GM12892 (cell line): ENCODE data around the gene PRR36.
"Not testable (repeated sequence)": the region's sequence is repeated elsewhere in the genome, so short reads cannot be mapped to it uniquely, and the experiment has no call there.

Source experiments
- DNase-seq: peaks from one replicate; pipeline ENCODE4 v3.0.0; 2011; ENCODE audit not compliant: insufficient read length
- FAIRE-seq: peaks from 2 replicates; lab custom pipeline; 2011; peaks lifted over from hg19 to GRCh38; lab: Jason Lieb, UNC
- POLR2A ChIP-seq: IDR thresholded peaks from 2 replicates; pipeline ENCODE4 v1.6.1; 2011; ENCODE audit warnings: low read depth, low read length, control low read depth
- POLR2AphosphoS5 ChIP-seq: IDR thresholded peaks from 2 replicates; pipeline ENCODE4 v1.6.1; 2011; ENCODE audit warnings: low read depth, low read length, control low read depth
- TAF1 ChIP-seq: IDR thresholded peaks from 2 replicates; pipeline ENCODE4 v1.6.1; 2011; ENCODE audit warnings: low read depth, mild to moderate bottlenecking, control low read depth, low read length, borderline replicate concordance

Gene PRR36

GRCh38 chr19:7859831-7860713 is 14.1 kb downstream of the PRR36 start:
- no peak for DNase-seq
- TF ChIP-seq POLR2A: no peak
- TF ChIP-seq TAF1: no peak
- no peak for TF ChIP-seq POLR2AphosphoS5
- no peak for FAIRE-seq

- DNase-seq, FAIRE-seq: not testable (repeated sequence)
These were observed 15.1 kb downstream of the PRR36 start for GRCh38 chr19:7859087-7859486.

GRCh38 chr19:7858109-7858770 is 15.9 kb downstream of the PRR36 start:
- no peak for TF ChIP-seq TAF1
- TF ChIP-seq POLR2A: no peak
- no peak for TF ChIP-seq POLR2AphosphoS5
- FAIRE-seq (no peak), DNase-seq (no peak)

GRCh38 chr19:7857727-7858108 is 16.5 kb downstream of the PRR36 start:
- TF ChIP-seq POLR2AphosphoS5: no peak
- TF ChIP-seq TAF1: no peak
- no peak for TF ChIP-seq POLR2A
- DNase-seq (no peak), FAIRE-seq (no peak)

- no peak for DNase-seq
- no peak for FAIRE-seq
- TF ChIP-seq POLR2A: no peak
- no peak for TF ChIP-seq TAF1
- no peak for TF ChIP-seq POLR2AphosphoS5
These were observed 17.2 kb downstream of the PRR36 start for GRCh38 chr19:7856679-7857663.

- no peak for DNase-seq
- no peak for FAIRE-seq
- TF ChIP-seq TAF1 (no peak), POLR2AphosphoS5 (no peak), POLR2A (no peak)
These were observed 18.0 kb downstream of the PRR36 start for GRCh38 chr19:7856109-7856591.

GRCh38 chr19:7855426-7856108 is 18.6 kb downstream of the PRR36 start:
- DNase-seq: no peak
- FAIRE-seq: no peak
- TF ChIP-seq POLR2AphosphoS5 (no peak), POLR2A (no peak), TAF1 (no peak)

- no peak for TF ChIP-seq POLR2A
- TF ChIP-seq POLR2AphosphoS5: no peak
- no peak for TF ChIP-seq TAF1
- DNase-seq (no peak), FAIRE-seq (no peak)
These were observed 20.4 kb downstream of the PRR36 start for GRCh38 chr19:7853770-7854128.

- peak; percentile 99 for DNase-seq
- TF ChIP-seq POLR2A (no peak), POLR2AphosphoS5 (no peak), TAF1 (no peak)
- peak; percentile 89 for FAIRE-seq
These were observed 21.1 kb downstream of the PRR36 start for GRCh38 chr19:7852851-7853769.

GRCh38 chr19:7851623-7852500 is 22.3 kb downstream of the PRR36 start:
- TF ChIP-seq TAF1 (no peak), POLR2AphosphoS5 (no peak), POLR2A (no peak)
- DNase-seq: no peak
- FAIRE-seq: no peak
